ENCODE results near the gene ZBTB33.

ZBTB33 gene

DNA sequence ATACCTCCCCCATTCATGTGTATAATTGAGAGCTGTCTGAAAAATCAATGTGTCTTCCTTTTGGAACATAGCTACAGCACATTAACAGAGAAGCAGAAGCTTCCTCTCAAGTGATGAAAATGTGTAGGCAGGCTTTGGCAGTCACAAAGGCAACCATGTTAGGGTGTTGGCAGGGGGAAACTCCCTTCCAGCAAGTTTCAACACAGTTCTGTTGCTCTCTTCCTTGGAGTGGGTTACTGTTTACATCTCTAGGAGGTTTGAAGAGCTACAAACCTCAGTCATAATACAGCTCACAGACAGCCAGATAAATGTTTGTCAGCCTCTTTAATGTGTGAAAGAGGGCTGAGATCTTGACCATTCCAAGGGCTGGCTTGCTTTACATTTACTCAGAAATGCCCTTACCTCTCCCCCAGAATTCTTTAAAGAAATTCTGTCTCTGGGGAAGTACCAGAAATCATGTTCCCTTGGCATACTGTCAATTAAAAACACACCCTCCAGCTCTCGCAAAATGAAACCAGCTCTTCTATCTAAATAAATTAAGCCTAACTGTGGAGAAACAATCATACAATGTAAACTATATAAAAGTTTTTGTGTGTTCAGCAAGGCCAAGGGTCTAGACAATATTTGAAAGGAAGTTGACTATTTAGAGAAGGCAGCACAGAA is 18.9 kb downstream of the ZBTB33 start:
- no peak for DNase-seq

DNA sequence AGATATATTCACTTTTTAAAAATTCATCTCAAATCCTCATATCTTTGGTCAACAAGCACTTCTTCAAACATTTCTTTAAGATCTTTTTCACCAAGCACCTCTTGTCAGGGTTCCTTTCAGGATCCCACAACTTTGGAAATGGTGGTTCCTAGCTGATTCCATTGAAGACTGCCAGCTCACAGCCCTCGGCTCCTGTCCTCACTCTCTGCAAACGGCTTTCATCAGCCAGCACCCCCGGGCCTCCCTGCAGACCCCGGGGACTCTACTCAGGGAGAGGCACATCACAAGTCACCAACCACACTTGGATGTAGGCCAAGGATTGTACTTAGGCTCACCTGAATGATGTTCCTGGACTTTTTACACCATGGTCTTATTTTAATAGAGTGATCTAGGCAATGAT is 20.0 kb downstream of the ZBTB33 start:
- DNase-seq: no peak

DNA sequence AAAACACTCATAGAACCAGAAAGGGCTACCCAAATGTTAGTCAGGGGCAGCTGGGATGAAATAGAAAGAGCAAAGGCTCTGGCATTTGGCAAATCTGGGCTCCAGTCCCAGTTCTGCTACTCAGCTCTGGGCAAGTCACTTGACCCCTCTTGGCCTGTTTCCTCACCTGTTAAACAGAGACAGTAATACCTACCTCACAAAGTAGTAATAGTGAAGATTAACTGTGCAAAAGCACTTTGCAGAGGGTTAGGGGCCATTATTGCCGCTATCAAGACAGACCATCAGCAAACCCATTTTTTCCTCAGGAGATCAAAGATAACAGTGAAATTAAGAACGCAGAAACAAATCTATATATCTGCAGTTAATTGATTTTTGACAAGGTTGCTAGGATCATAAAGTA is 20.6 kb downstream of the ZBTB33 start:
- DNase-seq: no peak

DNA sequence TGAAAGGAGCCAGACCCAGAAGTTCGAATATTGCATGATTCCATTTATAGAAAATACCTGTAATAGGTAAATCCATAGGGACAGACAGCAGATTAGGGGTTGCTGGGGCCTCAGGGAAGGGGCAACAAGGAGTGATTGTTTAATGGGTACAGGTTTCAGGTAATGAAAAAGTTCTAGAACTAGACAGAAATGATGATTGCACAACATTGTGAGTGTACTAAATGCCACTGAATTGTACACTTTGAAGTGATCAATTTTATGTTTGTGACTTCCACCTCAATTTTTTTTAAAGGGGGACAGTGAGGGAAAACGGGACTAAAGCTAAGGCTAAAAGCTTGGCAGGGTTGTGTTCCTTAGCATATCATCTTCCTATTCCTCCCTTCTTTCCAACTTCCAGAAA is 23.5 kb downstream of the ZBTB33 start:
- DNase-seq: no peak

DNA sequence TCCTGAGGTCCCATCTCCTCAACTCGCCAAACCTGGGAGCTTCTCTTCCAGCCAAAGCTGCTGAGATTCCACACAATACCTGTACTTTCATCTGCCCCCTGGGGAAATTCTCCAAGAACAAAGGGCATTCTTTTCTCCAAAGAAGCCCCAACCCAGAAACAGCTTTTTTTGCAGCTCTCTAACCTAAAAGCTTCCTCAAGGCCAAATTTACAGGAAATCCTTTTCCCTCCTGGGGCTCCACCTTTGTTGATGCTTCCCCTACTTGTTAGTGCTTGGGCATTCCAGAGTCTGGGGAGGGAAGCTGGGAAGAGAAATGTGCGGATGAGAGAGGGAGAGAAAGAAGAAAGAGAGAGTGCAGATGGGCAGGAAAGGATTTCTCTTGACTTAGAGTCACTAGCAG is 24.3 kb downstream of the ZBTB33 start:
- DNase-seq: no peak

DNA sequence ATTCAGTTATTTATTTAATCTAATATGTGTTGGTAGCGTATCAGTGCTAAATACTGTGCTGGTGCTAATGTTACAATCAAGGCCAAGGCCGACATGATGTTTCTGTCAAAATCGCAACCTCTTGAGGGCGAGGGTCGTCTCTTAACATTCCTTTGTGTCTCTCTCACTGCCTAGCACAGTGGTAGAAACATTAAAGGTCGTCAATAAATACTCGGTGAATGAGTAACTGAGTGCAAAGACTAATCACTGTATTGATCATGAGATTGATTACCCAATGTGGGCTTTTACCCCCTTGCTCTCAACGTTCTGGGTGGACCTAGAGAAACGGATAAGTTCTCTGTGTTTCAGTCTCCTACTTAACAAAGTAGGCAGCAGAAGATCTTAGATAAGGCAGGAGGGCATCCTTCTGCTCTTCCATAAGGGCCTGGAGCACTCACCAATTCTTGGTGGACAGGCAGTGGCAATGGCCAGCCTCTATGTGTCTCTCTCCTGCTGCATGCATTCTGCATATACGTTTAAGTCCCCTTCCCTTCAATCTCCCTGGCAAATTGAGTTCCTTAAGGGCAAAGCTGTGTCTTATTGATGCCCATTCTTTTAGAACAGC is 30.5 kb downstream of the ZBTB33 start:
- DNase-seq: no peak

DNA sequence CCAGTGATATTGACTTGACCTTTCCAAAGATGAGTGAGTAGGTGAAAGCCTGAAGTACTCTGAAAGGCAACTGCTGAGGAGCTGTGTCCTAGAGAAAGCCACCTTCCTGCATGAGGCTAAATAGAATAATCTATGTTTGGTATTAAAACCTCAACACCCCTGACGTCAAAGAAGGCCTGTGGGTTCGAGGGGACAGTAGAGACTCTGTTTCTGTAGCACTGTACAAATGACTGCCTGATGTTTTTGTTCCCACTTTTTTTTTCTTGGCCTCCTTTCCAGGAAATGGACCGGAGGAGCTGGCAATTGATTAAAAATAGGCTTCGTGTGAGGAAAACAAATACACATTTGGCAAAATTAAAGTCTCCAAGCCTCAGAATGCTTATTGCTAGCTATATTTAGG is 31.1 kb downstream of the ZBTB33 start:
- no peak for DNase-seq

DNA sequence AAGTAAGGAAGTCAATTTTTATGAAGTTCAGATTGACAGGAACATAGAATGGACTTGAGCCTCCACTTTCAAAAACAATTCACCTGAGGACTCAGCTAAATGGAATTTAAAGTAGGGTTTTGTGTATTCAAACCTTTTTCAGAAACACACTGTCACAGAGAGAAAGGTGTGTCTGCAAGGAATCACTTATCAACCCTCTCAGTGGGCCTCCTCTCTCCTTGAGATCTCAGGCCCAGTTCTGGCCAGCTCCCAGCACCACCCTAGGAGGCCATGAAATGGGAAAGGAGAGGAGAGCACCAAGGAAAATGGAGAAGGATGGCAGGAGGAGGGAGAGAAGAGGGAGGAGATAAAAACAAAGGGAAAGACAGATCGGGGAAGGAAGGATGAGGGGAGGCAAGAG is 32.1 kb downstream of the ZBTB33 start:
- no peak for DNase-seq

DNA sequence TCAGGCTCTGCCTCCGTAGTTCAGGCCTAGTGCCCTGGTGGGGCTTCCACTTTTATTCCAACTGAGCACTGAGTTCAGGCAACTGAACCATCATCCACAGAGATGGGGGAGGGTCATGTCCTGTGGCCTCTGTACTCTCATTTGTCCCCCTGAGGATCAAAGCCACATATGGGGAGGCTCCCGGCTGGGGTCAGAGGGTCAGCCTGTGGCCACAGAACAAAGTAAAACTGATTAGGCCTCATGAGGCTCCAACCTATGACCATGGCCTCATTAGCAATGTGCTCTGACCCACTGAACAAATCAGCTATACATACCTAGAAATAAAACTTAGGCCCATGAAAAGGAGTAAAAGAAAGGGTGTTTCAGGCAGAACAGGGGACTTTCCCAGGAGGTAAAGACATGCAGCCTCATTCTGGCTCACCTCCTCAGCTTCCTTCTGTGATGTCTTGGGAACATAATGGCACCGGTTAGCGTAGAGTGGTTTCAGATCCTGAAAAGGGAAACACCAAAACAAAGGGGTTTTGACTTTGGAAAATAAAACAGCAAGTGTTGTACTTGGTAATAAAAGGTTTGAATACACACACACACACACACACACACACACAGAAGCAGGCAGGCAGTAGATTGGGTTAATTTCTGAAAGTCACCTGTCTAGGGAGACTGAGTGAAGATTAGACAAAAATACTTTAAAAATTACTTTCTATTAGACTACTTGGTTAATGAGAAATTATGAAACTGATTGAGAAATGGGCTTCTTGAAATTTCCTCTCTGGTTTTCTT is 36.3 kb downstream of the ZBTB33 start:
- no peak for DNase-seq

DNA sequence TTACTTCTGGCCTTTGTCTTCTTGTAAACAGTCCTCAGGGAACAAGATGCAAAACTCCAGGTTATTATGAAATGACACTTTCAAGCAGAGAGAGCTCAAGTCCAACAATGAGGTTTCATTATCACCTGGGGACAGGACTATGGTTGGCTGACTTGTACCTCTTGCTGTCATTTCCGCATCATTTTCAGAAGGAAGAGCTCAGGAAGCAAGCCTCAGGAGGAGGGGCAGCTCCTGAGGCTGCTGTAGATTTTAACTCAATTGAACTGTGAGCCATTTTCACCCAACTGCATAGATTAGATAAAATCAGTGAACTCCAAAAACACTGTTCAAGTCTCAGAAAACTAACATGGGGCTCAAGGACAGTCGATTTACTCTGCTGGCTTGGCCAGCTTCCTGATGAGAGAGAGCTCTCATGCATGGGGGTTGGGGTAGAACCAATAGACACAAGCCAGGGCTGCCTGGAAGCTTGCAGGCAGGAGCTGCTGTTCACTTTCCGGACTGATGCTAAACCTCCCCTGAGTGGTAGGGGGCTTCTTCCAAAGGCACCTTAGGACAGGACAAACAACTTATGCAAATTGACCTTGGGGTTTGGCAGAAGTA is 37.0 kb downstream of the ZBTB33 start:
- no peak for DNase-seq

DNA sequence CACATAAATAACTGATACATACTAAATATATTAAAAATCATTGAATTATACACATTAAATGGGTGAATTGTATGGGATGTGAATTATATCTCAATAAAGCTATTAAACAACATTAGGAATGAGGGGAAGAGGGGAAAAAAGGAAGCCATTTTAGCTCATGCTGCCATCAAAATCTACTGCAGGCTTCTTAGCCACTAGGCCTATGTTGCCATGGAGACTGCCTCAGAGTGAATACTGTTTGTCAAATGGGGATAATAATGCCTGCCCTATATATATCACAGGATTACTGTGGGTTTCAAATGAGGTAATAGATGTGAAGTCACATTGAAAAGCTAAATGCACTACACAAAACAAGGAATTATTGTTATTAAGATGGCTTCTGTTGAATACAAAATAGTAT is 39.5 kb downstream of the ZBTB33 start:
- no peak for DNase-seq

DNA sequence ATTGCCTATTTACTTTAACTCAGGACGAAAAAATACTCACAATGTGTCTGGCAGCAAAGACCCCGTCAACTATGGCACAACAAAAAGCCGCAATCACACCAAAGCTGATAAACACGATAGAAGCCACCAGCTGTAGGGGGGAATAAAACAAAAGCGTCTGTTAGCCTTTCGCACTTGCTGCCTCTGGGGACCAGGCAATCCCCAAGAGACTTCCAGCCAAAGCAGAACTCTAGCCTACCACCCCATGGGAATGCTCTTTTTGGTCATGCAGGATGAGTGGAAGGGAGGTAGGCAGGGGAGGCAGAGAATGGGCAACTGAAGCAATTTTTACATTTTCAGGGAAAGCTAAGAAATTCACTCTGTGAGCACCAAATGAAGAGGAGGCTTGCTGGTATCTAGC is 40.6 kb downstream of the ZBTB33 start:
- no peak for DNase-seq

DNA sequence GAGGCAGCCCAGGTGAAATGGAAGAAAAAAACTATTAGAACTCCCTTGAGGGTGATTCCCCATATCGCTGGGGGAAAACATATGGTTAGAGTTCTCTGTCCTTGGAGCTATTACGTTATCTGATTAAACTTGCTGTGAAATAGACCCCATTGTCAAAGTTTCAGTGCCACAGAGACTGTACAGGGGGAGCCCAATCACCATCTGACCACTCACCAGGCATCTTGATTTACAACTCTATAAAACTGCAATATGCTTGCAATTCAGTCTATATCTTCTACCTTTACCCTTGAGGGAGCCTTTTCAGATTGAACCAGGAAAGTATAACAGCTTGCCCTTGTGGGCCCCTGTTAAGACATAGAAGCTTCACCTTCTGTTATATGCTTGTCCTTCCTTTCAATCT is 42.4 kb downstream of the ZBTB33 start:
- DNase-seq: no peak

DNA sequence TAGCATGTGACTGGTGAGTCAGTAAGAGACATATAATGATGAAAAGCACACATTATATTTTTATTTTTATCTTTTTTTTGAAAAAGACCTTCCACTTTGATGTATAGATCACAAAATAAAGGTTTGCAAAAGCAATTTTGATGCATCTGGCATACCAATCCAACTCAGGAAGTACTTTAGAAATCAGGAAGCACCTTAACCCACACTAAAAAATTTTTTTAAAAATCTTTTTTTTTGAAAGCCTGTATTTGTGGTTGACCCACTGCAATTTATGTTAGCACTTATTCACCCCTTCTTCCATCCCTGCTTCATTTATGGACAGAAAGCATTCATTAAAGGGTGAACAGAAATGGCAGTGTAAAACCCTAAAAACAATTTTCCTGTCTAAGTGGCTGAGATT is 44.0 kb downstream of the ZBTB33 start:
- no peak for DNase-seq

DNA sequence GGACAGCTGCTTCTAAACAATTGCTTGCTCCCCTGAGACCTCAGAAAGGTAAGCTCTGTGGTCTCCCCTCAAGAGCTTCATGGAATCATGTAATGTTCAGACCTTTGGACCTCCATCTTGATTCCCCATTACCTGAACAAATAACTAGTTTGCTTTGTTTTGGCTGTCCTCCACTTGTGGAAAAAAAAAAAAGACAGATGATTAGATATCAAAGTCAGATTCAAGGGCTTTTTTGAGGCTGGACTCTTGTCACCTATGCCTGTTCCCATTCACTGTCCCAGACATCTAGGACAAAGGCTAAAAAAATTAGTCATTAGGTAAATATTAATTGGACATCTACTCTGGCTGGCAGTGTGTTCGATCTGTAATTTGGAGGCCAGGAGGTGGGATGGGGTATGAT is 47.3 kb downstream of the ZBTB33 start:
- no peak for DNase-seq

DNA sequence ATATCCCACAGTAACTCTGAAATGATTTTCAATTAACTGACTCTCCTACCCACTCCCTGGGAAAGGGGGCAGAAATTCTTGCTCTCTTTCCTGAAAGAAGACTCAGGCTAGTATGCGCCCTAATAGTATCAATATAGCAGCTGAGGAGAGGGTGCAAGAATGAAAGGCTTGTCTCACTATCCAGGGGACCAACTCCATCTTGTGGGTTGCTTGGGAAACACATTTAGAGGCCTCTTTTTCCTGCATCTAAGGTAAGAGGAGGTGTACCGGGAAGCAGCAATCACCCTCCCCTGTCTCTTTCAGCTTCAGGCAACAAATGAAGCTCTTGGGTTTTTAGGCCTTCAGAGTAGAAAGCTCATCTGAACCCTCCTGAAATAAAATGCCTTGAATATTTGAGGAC is 49.3 kb downstream of the ZBTB33 start:
- DNase-seq: no peak

DNA sequence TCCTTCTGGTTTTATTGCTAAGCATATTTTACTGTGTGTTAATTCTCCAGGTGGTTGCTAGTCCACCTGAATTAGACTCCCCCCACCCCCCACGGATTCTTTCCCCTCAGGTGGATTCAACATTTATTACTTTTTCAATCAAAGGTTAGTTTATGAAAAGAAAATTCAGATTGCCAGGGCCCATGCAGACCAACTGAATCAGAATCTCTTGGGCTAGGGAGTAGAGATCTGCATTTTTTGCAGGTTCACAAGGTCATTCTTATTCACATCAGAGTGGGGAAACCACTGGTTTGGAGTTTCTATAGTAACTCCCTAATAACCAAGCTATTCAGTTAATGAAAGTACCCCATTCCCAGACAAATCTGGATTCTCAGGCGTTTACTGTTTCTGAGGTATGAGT is 50.9 kb downstream of the ZBTB33 start:
- no peak for DNase-seq

DNA sequence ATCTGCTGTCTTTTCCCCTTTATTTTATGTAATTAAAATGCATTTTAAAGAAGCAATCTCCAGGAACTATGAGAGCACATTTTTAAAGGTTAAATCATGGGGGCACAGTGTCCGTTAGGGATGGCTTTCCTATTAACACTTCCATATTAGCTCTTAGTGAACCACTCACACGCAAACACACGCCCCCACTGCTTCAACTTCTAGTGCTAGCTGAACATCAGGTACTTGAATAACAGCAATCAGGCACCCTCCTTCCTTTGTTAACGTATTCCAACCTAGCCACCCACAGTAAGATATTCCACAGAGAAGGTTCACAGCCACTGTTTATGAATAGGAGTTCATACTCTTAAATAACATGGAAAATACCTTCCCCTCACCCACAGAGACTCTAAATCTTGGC is 51.3 kb downstream of the ZBTB33 start:
- no peak for DNase-seq

DNA sequence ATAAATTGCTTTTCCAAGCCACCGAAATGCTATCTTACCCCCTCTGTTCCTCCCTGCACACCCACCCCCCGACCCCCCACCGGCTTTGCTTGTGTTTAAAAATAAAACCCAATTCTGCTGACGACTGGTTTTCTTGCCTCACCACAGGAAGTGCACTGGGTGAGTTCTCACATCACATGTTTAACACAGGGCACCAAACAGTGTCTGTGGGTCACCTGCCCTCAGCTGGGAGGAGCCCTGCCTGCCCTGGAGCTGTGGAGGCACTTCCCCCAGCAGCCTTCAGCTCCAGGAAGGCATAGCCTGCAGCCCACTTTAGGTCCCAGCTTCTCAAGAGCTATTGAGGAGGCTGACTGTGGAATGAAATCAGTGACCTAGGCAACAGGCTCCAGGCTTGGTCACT is 51.8 kb downstream of the ZBTB33 start:
- DNase-seq: no peak

DNA sequence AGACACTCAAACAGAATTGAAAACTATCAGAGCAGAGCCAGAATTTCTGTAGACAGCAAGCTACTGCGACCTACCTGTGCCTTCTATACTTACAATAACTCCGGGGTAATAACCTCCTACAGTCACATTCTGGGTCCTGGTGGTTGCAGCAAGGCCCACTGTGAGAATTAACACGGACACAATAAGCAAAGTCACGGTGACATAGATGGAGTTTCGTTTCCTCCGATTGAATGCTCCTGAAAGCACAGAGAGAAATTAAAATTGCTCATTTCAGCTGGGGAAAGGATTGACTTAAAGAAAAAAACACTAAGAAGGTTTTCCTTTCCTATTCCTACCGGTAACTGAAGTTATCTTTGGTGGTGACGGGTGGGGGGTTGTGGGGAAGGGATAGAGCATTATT is 53.6 kb downstream of the ZBTB33 start:
- no peak for DNase-seq

DNA sequence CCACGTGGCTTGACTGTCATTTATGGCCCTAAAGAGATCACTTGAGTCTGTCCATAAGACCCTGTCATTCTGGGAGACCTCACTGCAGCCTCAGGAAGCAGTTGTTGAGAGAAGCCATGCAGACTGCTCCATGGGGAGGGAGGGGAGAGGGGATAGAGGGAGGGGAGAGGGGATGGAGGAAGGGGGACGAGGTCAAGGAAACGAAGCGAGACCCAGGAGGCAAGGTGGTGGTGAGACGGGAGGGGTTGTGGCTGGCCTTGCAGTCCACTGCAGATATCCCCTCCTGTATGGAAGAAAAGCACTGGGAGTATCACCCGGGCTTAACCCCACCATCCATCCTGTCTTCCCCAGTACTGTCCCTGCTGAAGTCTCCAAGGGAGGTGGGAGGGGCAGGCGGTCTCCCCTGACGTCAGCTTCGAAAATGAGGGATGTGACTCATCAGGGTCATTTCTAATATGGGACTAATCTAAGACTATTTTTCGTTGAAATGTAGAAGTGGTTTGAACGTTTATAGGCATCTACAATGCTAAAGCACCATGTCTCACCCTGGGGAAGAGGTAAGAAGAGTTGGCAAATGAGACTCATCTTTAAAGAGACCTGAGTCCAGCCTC is 55.0 kb downstream of the ZBTB33 start:
- no peak for DNase-seq

DNA sequence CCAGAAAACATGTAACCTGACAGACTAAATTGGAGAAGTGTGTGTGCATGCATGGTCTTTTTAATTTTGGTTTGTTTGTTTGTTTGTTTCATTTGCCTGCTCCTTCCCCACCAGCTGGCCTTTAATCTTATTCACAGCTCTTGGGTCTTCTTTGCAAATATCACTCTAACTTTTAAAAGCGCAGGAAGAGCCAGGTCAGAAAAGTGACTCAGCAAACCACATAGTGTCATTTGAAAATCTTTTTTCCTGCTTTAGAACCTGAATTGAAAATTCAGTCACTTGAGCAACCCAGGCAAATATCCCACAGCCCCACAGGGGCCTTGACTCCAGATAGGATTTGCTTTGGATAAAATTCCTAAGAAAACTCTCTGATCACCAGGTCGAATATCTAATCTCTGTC is 56.0 kb downstream of the ZBTB33 start:
- DNase-seq: no peak

Measured in effector CD8-positive, alpha-beta T cell (primary cell).